AG10803 (cell line): Measurements from ENCODE around the gene CBFA2T3.
"Not testable (repeated sequence)": the region's sequence is repeated elsewhere in the genome, so short reads cannot be mapped to it uniquely, and the experiment has no call there.

ENCODE experiments used
- DNase-seq: peaks from one replicate; pipeline ENCODE4 v3.0.0; 2010; ENCODE audit warnings: low read depth
- H3K4me3 ChIP-seq: 2 replicates; pipeline ENCODE4 v1.5.1; 2011; ENCODE audit warnings: mild to moderate bottlenecking, low read length, control low read depth
- TF ChIP-seq, protein P1 (sequence below): conservative IDR thresholded peaks from 2 replicates; pipeline ENCODE4 v1.5.1; 2011; ENCODE audit warnings: mild to moderate bottlenecking, low read length, control low read depth, inconsistent platforms

CBFA2T3 gene

DNA sequence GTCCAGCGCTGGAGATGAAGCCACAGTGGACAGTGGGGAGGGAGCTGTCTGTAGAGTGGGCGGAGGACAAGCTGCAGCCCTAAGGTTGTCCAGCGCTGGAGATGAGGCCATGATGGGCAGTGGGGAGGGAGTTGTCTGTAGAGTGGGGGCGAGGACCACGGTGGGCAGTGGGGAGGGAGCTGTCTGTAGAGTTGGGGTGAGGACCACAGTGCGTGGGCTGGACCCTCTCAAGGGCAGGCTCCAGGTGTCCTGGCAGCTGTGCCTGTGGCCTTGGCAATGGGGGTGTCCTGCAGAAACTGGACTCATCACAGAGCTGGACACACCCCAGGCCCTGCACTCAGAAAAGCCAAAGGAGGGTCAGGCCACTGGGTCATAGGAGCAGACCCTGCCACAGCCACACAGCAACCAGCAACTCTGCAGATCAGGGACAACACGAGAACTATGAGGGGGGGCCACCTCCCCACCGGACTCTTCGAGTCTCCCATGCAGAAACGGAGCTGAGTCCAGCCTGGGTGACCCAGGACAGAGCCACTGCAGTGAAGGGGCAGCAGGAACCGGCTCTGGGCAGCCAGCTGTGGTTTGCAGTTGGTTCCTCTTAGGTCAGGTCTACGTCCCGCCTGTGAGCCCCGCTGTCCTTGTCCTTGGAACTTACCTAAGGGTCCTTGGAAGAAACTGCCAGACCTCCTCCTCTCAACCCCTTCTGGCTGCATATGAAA lies 33.4 kb upstream of the CBFA2T3 start:
- no peak for DNase-seq
- no peak overlapping the region for H3K4me3 ChIP-seq

DNA sequence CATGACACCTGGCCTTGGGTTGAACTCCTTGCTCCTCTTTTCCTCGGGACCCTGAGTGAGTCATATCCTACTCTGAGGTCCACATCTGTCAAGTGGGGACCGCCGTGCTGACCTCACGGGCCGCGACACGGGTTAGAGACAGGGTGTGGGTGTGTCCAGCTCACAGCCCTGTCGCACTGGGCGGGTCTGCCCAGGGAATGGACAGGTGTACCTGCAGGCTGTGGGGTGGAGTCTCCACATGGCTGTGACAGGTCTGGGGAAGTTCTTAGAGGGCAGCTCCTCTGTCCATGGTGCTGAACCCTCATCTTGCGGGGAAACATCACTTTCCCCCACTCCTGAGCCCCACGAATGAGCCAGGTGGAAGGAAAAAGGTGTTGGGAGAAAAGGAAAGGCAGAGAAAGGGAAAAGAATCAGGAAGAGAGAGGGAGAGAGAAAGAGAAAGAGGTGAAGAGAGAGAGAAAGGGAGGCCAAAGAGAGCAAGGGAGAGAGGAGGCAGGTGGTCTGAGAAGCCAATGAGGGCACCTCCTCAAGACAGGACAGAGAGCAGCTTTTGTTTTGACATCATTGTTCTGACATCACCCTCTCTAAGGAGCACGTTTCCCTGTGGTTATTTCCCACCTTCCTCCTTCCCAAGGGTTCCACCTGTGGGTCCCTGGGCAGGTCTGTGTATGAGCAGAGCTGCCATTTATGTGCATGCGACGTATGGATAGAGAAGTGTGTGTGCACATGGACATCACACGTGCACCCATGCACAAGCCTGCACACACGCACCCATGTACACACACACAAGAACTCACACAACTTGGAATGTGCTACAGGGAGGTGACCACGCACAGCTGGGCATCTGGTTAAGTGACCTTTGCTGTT lies 32.6 kb upstream of the CBFA2T3 start:
- H3K4me3 ChIP-seq, result no peak overlapping the region
- TF ChIP-seq, protein P1, sequence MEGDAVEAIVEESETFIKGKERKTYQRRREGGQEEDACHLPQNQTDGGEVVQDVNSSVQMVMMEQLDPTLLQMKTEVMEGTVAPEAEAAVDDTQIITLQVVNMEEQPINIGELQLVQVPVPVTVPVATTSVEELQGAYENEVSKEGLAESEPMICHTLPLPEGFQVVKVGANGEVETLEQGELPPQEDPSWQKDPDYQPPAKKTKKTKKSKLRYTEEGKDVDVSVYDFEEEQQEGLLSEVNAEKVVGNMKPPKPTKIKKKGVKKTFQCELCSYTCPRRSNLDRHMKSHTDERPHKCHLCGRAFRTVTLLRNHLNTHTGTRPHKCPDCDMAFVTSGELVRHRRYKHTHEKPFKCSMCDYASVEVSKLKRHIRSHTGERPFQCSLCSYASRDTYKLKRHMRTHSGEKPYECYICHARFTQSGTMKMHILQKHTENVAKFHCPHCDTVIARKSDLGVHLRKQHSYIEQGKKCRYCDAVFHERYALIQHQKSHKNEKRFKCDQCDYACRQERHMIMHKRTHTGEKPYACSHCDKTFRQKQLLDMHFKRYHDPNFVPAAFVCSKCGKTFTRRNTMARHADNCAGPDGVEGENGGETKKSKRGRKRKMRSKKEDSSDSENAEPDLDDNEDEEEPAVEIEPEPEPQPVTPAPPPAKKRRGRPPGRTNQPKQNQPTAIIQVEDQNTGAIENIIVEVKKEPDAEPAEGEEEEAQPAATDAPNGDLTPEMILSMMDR, result no peak
- DNase-seq, result no peak

More for the DNA sequence above, 33.4 kb upstream of the CBFA2T3 start:
- TF ChIP-seq, protein P1, result no peak

DNA sequence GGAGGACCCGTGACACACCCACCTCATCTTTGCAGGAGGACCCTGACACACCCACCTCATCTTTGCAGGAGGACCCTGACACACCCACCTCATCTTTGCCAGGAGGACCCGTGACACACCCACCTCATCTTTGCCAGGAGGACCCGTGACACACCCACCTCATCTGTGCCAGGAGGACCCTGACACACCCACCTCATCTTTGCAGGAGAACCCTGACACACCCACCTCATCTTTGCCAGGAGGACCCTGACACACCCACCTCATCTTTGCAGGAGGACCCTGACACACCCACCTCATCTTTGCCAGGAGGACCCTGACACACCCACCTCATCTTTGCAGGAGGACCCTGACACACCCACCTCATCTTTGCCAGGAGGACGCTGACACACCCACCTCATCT lies 31.8 kb upstream of the CBFA2T3 start:
- H3K4me3 ChIP-seq, result not testable (repeated sequence)

DNA sequence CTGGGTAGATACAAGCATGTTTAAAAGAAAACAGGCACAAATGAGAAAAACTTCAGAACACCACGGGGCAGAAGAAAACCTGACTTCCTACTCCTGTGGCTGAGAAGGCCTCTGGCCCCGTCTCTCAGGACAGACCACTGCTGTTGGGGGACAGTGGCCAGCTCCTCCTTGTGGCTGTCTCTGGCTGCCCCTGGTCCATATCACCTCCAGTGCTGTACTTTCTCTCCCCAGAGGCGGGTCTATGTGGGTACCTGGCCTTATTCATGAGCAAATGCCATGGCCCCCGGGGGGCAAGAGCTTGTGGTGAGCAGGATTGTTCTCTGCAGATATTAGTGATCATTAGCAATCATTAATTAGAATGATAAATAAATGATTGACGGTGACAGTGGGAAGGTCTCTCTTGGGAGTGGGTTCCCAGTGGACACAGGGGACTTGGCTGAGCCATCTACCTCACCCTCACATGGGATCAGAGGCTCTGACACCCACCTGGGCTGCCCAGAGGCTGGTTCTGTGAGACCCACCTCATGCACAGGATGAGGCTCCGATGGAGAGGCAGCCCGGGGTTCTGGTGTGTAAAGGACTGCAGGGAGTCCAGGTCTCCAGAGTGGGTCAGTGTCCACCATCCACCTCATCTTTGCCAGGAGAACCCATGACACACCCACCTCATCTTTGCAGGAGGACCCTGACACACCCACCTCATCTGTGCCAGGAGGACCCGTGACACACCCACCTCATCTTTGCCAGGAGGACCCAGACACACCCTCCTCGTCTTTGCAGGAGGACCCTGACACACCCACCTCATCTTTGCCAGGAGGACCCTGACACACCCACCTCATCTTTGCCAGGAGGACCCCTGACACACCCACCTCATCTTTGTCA lies 30.6 kb upstream of the CBFA2T3 start:
- H3K4me3 ChIP-seq, result no peak overlapping the region
- TF ChIP-seq, protein P1, result no peak
- DNase-seq, result no peak

More for the DNA sequence above, 31.8 kb upstream of the CBFA2T3 start:
- not testable (repeated sequence) for DNase-seq

DNA sequence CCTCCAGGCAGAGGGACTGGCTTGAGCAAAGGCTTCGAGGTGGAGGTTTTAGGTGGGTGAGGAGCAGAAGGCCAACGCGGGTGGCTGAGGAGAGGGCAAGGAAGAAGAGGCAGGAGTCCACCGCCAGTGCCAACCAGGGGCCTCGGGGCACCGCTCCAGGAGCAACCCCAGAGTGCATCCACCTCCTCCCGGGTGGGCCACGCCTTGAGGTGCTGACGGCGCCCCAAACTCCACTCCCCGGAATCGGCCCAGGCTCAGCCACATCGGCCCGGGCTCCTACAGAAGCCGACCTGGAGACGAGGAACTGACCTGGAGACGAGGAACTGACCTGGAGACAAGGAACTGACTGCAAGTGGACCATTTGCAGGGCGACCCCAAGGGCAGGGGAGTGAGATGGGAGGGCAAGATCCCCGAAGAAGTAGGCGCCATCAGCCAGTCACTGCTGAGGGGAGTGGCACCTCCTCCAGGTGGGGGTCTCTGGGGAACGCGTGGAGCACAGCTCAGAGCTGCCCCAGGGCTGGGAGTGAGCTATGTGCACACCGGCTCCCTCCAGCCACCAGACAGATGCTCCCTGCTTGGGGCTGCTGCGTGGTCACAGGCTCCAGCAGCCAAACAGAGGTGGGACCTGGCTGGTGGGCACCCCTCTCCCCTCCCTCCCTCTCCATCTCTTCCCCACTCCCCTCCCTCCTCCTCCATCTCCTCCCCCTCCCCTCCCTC lies 29.2 kb upstream of the CBFA2T3 start:
- H3K4me3 ChIP-seq, result no peak overlapping the region
- TF ChIP-seq, protein P1, result no peak
- DNase-seq, result no peak

DNA sequence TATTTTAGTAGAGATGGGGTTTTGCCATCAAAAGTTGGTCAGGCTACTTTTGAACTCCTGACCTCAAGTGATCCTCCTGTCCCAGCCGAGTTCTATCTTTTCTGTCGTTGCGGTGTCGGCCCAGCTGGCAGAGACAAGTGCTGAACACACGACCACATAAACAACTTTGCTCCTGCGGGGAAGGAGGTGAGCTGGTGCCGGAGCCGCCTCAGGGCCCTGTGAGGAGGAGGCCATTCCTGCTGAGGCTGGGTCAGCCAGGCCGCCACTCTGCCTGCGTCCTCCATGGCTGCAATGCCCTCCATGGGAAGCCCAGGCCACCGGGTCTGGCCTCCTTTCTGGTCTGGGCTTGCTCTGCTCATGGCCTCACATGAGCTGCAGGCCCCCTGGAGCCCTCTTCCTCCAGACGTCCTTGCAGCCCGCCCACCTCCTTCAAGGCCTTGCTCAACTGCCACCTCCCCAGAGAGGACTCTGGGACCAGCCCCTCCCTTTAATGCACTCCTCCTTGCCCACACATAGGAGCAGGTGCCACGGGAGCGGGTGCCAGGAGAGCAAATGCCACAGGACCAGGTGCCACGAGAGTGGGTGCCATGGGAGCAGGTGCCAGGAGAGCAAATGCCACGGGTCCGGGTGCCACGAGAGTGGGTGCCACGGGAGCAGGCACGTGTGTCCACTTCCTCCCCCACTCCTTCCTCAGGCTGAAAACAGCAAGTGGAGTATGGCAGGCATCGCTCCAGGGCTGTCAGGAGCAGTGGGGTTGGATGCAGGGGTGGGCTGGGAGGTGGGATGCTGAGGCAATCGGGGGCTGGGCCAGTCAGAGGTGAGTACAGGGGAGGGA lies 28.4 kb upstream of the CBFA2T3 start:
- no peak for DNase-seq
- no peak overlapping the region for H3K4me3 ChIP-seq
- TF ChIP-seq, protein P1, result no peak
